GM18517 (cell line): ENCODE results near the gene OSBPL9.
"Not testable (repeated sequence)": the region's sequence is repeated elsewhere in the genome, so short reads cannot be mapped to it uniquely, and the experiment has no call there.

Source experiments
- ATAC-seq: cut with Tn5 transposase; IDR thresholded peaks from one replicate; pipeline ENCODE4 v1.9.1; 2021; ENCODE audit warnings: mild to moderate bottlenecking, moderate library complexity; ENCODE audit not compliant: unreplicated experiment

OSBPL9 gene

GRCh38 chr1:51699391-51699790 is 82.5 kb downstream of the OSBPL9 start:
- no peak for ATAC-seq

DNA sequence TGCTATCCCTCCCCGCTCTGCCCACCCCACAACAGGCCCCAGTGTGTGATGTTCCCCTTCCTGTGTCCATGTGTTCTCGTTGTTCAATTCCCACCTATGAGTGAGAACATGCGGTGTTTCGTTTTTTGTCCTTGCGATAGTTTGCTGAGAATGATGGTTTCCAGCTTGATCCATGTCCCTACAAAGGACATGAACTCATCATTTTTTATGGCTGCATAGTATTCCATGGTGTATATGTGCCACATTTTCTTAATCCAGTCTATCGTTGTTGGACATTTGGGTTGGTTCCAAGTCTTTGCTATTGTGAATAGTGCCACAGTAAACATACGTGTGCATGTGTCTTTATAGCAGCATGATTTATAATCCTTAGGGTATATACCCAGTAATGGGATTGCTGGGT is 84.9 kb downstream of the OSBPL9 start:
- ATAC-seq, result not testable (repeated sequence)

GRCh38 chr1:51702220-51702619 is 85.3 kb downstream of the OSBPL9 start:
- not testable (repeated sequence) for ATAC-seq

- no peak for ATAC-seq
These were observed 88.1 kb downstream of the OSBPL9 start for GRCh38 chr1:51705035-51705434.

DNA sequence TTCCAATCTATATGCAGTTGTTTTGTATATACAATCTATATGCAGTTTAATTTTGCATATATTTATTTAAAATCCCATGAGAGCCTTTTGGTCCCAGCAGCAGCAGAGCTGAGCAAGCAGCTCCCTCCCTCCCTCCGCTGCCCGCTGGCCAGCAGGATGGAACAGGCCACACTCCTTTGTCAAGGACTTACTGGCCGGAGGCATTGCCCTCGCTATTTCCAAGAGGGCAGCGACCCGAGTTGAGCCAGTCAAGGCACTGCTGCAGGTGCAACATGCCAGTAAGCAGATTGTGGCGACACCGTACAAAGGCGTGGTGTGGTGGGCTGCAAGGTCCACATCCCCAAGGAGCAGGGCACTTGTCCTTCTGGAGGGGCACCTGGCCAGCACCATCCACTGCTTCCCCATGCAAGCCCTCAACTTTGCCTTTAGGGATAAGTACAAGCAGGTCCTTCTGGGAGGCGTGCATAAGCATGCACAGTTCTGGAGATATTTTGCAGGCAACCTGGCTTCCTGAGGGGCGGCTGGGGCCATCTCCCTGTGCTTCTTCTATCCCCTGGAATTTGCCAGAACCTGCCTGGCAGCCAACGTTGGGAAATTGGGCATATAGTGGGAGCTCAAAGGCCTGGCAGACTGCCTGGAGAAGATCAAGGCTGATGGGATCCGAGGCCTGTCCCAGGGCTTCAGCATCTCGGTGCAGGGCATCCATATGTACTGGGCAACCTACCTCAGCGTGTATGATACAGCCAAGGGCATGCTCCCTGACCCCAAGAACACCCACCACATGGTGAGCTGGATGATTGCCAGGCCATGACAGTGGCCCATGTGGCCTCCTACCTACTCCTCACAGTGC is 92.2 kb downstream of the OSBPL9 start:
- ATAC-seq, result no peak

DNA sequence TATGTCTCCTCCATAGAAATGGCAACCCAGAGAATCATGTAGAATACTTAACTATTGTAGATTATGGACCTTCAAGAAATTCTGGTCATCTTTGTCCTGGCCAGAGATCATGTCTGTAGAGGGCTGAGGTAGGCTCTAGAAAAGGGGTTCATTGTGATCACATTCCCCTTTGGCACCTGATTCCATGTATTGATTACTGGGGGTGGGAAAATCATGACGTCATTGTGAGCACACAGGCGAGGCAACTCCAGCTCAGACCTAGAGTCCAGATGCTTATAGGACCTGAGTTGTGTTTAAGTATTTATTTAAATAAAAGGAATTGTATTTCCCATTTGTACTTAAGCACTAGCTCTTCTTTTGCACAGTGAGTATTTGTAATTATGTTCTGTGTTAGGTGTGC is 93.1 kb downstream of the OSBPL9 start:
- ATAC-seq, result no peak

DNA sequence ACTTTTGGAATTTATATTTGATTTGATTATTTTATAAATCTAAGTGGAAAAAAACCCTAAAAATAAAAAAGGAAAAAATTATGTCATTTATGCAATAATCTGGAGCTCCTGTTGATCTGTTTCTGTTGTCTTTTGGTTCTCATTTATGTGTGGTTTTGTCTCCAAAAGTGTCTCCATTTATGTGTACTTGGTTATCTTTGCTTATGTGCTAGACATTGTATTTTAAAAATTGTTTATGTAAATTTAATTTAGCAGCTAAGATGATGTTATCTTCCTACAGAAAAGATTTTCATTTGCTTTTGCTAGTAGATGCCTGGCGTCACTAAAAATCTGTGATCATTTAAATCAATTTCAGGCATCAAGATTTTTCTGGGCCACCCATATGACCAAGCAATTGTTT is 95.7 kb downstream of the OSBPL9 start:
- no peak for ATAC-seq

DNA sequence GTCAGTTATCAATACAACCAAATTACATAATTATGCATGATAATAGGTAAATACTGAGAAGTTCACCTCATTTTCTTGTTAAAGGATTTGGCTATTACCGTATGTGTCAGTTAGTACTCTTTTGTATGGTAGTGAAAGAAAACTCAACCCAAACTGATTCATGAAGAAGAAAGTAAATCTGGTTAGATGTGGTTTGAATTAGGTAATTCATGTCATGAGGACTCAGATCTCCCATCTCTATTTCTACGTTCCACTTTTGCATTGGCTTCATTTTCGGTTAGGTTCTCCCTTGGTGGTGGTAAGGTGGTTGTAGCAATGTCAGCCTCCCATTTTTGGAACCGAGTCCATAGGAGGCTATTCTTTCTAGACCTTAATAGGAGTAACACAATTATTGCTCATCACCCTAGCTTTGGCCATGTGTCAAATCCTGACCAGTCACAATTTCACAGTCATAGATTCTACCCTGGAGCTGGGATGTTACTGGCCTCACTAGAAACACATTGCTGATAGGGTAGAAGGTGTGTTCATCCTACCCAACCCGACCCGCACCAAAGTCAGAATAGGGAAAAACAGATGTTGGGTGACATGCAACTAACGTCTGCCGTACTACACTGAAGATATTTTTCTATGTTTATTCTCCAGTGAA is 97.6 kb downstream of the OSBPL9 start:
- ATAC-seq, result no peak

DNA sequence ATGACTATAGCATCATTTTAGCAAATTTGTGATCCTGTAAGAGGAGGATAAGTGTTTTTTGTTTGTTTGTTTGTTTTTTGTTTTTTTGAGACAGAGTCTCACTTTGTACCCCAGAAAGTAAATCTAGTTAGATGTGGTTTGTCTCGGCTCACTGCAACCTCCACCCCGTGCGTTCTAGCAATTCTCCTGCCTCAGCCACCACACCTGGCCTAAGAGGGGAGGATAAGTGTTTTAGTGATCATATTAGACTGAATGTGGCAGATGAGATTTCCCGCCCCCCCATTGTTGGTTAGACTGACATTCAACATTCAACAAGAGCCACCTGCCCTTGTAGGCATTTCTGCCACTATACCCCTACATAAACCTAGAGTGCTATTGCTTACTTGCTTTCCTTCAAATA is 98.5 kb downstream of the OSBPL9 start:
- ATAC-seq, result no peak

- ATAC-seq, result no peak
These were observed 99.9 kb downstream of the OSBPL9 start for GRCh38 chr1:51716746-51717145.

- no peak for ATAC-seq
These were observed 101.0 kb downstream of the OSBPL9 start for GRCh38 chr1:51717842-51718241.

GRCh38 chr1:51719146-51719545 is 102.3 kb downstream of the OSBPL9 start:
- ATAC-seq, result no peak

DNA sequence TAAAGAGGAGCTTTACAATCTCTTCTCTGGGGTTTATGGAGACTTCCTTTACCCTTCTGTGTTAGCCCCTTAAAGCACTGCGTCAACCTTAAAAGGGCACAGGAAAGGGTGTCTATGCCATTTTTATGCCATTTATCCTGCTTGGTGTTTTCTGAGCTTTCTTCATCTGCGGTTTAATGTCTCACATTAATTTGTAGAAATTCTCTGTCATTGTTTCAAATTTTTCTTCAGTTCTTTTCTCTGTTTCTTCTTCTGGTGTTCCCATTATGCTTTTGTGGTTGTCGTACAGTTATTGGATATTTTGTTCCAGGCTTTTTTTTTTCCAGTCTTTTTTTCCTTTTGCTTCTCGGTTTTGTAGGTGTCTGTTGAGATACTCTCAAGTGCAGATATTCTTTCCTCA is 107.9 kb downstream of the OSBPL9 start:
- ATAC-seq, result no peak

- no peak for ATAC-seq
These were observed 109.2 kb downstream of the OSBPL9 start for GRCh38 chr1:51726051-51726450.

DNA sequence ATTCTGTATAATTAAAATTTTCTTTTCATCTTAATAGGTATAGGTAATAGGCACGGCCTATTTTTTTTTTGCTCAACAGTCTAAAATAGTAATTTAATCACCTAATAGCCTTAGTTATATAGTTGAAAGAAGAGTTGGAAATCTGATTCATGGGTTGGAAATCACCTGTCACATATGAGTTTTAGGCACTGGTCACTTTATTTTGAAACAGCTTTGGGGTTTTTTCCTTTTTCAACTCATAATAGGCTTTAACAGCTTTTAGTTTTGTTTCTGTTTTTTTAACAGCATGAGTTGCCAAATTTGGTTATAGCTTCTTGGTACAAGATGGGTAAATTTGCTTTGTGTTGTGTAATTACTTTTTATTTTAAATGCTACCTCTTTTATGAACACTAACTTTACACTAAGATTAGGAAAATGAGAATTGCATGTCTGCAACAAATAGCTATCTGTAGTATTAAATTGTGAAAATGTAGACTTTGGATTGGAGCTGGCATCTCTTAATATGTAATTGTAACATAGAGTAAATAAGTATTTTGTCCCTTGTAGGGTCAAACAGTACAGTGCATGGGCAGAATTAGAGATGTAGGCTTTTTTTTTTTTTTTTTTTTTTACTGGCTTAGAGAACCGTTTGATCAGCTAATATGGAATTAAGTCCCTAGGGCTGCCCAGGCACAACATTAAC is 109.8 kb downstream of the OSBPL9 start:
- no peak for ATAC-seq

GRCh38 chr1:51727366-51727765 is 110.5 kb downstream of the OSBPL9 start:
- no peak for ATAC-seq

DNA sequence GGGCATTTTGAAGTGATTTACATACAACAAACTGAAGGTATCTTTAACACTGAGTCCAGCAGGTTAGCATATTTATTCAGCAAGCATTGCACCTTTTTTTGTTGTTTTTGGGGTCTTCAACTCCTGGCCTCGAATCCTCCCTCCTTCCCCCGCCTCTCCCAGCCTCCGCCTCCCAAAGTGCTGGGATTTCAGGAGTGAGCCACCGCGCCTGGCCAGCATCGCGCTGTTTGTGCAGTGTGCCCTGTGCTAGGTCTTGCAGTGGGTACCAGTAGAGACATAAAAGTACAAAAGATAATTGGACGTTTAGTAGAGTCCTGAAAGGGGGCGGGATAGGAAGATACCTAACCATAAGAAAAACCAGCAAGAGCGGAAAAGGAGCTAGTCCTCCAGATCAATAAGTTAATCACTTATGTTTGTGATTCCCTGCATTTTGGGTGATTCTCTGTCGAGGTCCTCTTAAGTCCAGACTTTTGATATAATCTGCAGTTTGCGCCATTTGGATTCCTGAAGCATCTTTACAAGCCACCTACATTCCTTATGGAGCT is 111.8 kb downstream of the OSBPL9 start:
- ATAC-seq, result no peak

DNA sequence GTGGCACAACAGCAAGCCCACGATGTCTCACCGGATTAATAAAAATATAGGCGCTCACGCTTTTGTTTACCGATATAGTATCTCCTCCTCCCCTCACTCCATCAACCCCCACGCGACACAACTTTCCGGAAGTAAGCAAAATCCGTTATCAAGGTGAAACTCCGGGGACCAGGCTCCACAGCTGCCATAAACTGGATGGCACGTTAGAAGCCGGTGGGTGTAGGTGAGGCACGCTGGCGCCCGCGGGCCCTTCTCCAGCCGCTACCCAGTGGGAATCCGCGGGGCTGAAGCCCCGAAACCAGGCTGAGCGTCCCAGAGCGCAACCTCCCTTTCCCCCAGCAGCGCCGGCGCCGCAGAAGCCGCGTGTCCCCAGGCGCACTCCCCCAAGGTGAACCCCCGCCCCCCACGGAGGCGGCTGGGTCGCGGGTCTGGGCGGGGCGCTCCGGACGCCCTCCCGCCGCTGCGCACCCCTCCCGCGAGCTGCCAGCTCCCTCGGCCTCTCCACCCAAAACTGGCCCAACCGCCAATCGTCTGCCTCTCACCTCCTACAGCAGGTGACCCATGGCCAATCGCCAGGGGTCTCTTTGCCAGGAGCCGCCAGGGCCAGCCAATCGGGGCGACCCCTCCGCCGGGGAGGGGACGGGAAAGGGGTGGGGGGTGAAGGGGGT is 112.4 kb downstream of the OSBPL9 start:
- ATAC-seq, result peak; percentile 90

GRCh38 chr1:51729824-51730301 is 113.0 kb downstream of the OSBPL9 start:
- peak; percentile 17 for ATAC-seq

- ATAC-seq, result no peak
These were observed 115.1 kb downstream of the OSBPL9 start for GRCh38 chr1:51731998-51732397.
